ENCODE results near the gene GNA12.

Gene GNA12

GRCh38 chr7:2689343-2689847 lies 154.7 kb downstream of the GNA12 start:
- H3K27ac ChIP-seq: no peak overlapping the region
- no peak for TF ChIP-seq CTCF (IDR thresholded peaks at IDR 0.05)
- no peak for TF ChIP-seq ZFX (IDR thresholded peaks at IDR 0.05; ENCODE audit: borderline replicate concordance)

GRCh38 chr7:2688409-2689342 lies 155.4 kb downstream of the GNA12 start:
- H3K27ac ChIP-seq: no peak overlapping the region
- no peak for TF ChIP-seq CTCF (IDR thresholded peaks at IDR 0.05)
- TF ChIP-seq ZFX (IDR thresholded peaks at IDR 0.05; ENCODE audit: borderline replicate concordance): no peak

- TF ChIP-seq CTCF (IDR thresholded peaks at IDR 0.05) (no peak), ZFX (IDR thresholded peaks at IDR 0.05; ENCODE audit: borderline replicate concordance) (no peak)
- no peak within 1 kb of the TSS for H3K27ac ChIP-seq
Measured at GRCh38 chr7:2687881-2688318, 156.2 kb downstream of the GNA12 start, which contains the start of gene AMZ1. Gene AMZ1, plus strand, starts transcription at chr7:2688202. Its CDS starts 12,250 bp downstream, at chr7:2700452.

GRCh38 chr7:2687338-2687869 lies 156.7 kb downstream of the GNA12 start:
- no peak overlapping the region for H3K27ac ChIP-seq
- TF ChIP-seq ZFX (IDR thresholded peaks at IDR 0.05; ENCODE audit: borderline replicate concordance) (no peak), CTCF (IDR thresholded peaks at IDR 0.05) (no peak)

GRCh38 chr7:2686101-2686500 lies 158.0 kb downstream of the GNA12 start:
- TF ChIP-seq ZFX (IDR thresholded peaks at IDR 0.05; ENCODE audit: borderline replicate concordance) (no peak), CTCF (IDR thresholded peaks at IDR 0.05) (no peak)
- no peak overlapping the region for H3K27ac ChIP-seq

- H3K27ac ChIP-seq: no peak overlapping the region
Measured at GRCh38 chr7:2684501-2684900, 159.6 kb downstream of the GNA12 start.

More at GRCh38 chr7:2684501-2684900, 159.6 kb downstream of the GNA12 start:
- TF ChIP-seq CTCF (IDR thresholded peaks at IDR 0.05): no peak
- no peak for TF ChIP-seq ZFX (IDR thresholded peaks at IDR 0.05; ENCODE audit: borderline replicate concordance)

Measured in 22Rv1 (cell line).